ENCODE data around the gene NFS1.
"Not testable (repeated sequence)": the region's sequence is repeated elsewhere in the genome, so short reads cannot be mapped to it uniquely, and the experiment has no call there.

The NFS1 gene

DNA sequence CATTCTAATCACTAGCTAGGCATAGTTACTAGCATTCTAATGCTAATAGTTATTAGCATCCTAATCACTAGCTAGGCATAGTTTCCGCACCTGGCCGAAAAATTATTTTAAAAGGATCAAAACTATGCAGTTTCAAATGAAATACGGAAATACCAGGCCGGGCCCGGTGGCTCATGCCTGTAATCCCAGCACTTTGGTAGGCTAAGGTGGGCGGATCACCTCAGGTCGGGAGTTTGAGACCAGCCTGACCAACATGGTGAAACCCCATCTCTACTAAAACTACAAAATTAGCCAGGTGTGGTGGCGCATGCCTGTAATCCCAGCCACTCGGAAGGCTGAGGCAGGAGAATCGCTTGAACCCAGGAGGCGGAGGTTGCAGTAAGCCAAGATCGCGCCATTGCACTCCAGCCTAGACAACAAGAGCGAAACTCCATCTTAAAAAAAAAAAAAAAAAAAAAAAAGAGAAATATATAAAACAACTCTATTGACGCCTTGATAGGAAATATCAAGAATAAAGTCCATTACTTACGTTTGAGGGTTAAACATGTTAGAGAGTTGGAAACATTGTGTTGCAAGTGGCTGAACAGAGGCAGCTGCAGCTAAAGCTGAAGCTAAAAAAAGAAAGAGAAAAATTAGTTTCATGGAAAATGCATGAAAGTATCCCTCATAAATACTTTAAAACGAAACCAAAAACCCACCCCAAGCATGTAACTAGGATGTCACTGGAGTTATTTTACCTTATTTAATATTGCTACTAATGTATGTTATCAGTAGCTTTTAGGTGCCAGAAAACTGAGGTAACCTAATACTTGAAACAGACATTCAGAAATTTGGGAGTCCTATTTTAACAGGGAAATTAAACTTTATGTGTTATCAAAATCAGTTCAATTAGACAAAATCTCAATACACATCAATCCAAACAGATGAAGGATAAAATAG is 7.7 kb upstream of the NFS1 start:
- not testable (repeated sequence) for DNase-seq

DNA sequence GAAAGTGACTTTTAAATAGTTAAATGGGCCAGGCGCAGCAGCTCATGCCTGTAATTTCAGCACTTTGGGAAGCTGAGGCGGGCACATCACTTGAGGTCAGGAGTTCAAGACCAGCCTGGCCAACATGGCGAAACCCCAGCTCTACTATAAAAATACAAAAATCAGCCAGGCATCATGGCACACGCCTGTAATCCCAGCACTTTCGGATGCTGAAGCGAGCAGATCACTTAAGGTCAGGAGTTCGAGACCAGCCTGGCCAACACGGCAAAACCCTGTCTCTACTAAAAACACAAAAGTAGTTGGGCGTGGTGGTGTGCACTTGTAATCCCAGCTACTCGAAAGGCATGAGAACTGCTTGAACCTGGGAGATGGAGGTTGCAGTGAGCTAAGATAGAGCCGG is 6.7 kb upstream of the NFS1 start:
- DNase-seq: not testable (repeated sequence)

DNA sequence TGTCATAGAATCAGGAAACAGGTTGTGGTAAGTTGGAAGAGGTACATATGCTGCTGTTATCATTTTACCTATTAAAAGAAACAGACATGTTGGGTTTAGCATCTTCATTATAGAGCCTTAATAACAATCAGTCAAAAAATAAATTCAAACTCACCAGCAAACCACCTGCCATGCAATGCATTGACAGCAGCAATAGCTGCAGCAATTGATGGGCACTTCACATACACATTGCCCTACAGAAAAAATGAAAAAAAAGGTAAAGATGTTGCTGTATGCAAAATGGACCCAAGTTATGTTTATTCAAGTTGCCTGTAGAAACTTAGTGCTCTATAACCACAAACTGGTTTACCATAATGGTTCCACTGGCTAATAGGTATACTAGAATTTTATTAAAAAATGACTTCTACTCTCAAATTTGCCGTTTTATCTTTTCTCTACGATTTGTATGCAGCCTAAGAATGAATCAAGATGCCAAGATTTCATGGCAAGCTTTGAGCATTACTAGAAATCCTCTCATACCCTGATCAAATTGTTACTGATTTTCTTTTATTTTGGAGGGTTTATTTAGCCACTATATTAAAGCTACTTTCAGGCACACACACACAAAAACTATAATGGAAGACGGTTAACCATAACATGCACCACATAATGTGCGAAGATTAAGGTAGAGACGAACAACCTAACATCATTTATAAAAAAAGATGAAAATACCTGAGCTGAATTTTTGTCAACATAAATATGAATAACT is 5.5 kb upstream of the NFS1 start:
- no peak for DNase-seq

DNA sequence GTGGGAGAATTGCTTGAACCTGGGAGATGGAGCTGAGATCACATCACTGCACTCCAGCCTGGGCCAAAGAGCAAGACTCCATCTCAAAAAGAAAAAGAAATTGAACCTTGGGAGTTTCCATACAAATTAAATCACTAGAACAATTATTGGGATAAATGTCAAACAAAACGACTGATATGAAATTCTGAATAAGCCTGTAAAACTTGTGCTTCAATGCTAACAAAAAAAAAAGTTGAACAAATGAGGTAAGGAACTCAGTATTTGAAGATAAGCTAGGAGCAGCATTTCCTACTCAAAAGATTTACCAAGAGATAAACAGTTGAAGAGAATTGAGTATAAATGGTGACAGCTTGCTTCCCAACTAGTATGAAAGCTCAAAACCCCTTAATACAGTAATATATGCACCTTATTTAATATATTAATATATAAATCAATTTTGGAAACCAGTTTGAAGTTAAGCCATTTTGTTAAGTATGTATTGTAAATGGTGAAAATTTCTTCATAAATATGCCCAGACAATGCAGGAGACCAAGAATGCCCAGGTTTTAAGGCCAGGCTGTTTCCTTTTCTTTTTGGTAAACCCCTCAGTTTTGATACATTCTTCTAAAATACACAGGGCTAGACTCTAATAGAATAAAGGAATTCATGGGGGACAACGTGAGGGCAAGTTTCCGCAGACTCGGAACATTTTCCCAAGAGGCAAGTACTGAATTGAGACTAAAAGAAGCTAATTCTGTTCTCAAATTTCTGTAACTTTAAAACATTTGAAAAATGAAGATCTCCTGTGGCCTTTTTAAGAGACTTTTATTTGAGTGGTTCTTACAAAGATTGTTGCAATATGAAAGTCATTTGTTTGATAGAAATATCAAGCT is 3.9 kb upstream of the NFS1 start:
- no peak for DNase-seq

DNA sequence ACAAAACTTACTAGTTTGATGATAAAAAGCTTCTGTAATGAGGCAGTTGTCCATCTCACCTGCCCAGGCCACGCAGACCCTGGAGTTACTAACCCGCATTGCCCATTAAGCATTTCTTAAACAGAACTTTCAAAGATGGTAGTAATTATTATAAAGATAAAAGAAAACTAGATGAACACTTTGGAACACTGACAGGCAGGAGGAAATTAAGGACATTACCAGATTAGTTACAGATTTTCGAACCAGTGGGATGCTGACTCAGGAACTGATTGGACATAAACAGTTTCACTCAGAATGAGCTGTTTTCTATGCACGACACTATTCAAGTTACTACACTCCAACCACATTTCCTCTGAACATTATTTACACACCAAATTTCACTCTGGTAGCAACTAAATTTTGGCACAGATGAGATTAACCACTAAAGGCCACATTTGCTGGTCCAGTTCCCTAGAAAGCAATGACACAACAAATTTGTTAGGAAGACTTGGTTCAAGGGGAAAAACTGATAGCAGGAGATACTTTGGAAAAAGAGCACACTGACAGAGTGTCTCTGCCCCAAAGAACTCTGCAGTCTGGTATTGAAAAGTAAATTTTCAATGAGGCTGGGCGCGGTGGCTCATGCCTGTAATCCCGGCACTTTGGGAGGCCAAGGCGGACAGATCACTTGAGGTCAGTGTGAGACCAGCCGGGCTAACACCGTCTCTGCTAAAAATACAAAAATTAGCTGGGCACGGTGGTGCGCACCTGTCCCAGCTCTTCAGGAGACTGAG is 3.1 kb upstream of the NFS1 start:
- no peak for DNase-seq

DNA sequence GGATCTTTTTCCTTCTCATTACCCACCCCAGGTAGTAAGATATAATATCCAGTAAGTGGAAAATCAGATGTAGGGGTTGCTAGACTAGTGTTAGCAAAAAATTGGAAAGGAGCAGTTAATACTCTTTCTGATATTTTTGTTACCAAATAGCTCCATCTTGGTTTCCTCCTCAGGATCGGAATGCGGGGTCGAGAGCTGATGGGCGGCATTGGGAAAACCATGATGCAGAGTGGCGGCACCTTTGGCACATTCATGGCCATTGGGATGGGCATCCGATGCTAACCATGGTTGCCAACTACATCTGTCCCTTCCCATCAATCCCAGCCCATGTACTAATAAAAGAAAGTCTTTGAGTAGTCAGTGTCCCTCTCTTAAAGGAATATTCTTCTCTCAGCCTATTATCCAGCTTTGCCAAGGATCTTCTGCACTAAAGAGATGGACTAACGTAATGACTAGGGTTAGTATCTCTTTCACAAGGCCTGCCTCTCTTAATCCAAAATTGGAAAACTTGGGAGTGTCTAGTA is 1.5 kb upstream of the NFS1 start:
- no peak for DNase-seq

DNA sequence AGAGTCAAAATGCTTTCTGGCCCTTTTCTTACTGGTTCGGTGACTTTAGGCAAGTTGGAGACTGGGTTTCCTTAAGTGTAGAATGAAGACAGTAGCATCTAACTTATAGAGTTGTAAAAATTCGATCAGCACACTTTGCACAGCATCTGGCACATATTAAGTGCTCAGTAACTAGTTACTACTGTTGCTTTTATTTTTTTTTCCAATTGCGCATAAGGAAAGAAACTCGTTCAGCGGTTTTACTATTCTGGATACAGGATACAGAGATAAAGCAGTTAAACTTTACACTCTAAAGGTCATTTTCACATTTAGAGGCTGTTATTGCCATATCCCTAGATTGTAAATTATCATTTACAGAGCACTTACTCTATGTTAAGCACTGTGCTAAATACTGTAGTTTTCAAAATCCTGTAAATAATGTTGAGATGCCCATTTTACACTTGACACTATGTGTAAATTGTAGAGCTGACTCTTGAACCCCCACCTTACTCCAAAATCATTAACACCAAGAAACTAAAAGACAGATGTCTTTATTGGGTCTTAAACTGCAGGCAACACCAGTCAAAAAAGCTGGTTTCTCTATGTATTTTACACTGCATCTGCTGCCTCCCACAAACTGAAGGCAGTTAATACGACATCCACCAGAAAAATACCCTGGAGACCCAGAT is 939 bp upstream of the NFS1 start:
- DNase-seq: no peak

DNA sequence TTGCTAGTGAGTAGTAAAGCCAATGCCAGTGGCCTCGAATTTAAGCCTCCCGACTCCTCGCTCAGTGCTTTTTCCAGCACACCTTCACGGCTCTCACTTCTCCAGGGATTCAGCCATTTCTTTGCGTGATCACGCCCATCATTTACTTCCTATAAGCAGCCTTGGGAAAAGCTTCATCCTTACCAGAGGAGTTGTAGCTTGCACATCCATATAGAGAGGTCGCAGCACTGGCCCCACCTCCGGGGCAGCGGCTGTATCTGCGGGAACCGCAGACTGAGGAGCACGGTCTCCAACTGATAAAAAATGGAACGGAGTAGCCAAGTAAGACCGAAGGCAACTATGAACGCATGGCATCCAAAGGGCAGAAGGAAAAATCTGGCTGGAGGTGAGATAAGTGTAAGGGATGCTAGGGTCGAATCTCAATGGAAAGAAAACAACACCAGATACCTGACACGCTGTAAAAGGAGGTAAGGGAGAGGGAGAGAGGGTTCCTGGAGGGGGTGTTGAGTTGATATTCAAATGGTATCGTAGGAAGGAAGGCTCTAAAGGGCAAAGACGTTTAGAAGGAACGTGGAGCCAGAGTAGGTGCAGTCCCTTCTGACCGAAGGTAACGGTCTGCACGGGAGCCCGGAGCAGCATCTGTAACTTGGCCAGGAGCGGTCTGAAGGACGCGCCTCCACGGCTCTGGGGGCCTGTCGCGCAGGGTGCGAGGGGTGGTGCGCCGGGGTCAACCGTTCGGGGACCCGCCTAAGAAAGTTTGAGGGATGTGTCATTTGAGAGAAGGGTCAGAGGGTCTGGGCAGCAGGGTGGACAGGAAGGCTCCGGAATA is 640 bp downstream of the NFS1 start:
- DNase-seq: no peak

DNA sequence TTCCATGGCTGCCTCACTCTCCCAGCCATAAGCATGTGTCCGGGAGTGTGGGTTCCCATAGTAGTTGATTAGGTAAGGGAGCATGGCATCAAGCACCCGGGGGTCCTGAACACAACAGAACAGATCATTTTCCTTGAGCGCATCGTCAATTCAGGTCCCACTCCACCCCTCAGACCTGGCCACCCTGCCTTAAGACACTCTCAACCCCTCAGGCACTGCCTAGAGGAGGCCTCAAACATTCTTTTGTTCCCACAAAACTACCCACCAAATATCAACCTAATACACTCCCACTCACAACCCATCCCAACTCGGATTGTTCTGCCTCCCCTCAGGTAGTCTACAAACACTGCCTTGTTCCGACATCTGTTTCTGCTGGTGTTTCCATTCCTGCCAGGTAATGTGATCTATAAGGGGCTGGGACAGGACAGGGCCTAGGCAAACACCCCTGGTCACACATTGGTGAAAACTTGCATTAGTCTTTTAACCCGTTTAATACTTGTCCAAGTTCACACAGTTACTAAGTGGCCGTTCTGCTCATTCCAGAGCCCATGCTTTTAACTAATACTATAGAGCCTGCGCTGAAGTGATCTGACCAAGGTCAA is 1.4 kb downstream of the NFS1 start:
- DNase-seq: no peak

DNA sequence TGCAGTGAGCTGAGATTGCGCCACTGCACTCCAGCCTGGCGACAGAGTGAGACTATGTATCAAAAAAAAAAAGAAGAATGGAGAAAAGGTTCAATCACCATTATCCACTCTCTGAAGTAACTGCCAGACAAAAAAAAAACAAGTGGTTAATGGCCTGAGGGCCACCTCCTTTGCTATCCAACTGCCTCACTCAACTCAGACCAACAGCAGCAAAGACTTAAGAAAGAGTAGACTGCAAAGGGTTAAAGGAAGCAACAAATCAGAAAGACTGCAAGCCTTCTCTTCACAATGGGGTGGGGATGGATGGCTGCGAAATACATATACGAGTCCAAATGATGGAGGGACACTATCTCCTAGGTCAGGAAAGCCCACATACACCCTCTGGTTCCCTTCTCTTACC is 3.2 kb downstream of the NFS1 start:
- DNase-seq: no peak

DNA sequence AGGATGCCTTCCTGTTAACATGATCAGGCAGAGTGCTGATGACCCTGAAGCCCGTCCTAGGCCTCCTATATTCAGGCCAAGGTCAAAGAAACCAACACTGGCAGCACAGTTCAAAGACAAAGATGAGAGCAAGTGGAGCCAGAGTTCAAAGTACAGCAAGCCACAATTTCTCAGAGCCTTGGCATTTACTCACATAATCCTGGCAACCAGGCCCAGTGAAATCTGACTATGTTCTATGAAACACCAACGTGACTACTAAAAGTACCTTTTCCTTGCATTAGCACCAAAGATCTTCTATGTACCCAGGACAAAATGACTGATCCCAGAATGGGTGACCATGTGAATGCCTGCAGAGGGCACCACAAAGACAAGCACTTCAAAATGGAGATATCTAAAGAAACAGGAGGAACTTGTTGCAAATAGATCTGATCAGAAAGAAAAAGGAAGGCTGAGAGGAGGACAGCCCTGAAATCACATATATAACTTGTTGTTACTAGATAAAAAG is 3.9 kb downstream of the NFS1 start:
- no peak for DNase-seq

DNA sequence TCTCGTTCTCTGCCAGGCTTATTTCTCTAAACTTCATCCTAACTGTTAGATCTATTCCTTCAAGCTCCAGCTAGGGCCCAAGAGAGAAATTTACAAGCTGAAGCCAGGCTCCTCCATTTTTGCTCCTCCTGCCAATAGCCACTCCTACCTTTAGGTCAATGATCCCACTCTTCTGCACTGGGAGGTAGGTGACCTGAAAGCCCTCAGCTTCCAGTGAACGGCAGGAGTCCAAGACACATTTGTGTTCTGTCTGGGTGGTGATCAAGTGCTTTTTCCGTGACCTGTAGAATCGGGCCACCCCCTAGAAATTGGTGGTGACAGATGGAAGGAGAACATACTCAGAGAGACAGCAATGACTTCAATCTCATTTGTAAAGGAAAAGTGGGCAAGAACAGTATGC is 8.9 kb downstream of the NFS1 start:
- no peak for DNase-seq

DNA sequence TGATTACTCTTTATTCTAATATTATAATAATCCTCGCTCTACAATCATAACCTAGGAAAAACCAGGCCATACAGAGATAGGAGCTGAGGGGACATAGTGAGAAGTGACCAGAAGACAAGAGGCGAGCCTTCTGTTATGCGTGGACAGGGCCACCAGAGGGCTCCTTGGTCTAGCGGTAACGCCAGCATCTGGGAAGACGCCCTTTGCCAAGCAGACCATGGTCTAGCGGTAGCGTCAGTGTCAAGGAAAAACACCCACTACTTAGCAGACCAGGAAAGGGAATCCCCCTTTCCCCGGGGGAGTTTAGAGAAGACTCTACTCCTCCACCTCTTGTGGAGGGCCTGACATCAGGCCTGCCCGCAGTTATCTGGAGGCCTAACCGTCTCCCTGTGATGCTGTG is 12.3 kb downstream of the NFS1 start:
- DNase-seq: not testable (repeated sequence)

DNA sequence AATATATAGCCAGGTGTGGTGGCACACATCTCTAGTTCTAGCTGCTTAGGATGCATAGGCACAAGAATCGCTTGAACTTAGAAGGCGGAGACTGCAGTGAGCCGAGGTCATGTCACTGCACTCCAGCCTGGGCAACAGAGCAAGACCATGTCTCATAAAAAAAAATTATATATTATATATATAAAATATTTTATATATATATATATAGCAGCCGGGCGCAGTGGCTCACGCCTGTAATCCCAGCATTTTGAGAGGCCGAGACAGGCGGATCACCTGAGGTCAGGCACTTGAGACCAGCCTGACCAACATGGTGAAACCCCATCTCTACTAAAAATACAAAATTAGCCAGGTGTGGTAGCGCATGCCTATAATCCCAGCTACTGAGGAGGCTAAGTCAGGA is 13.8 kb downstream of the NFS1 start:
- DNase-seq: not testable (repeated sequence)

DNA sequence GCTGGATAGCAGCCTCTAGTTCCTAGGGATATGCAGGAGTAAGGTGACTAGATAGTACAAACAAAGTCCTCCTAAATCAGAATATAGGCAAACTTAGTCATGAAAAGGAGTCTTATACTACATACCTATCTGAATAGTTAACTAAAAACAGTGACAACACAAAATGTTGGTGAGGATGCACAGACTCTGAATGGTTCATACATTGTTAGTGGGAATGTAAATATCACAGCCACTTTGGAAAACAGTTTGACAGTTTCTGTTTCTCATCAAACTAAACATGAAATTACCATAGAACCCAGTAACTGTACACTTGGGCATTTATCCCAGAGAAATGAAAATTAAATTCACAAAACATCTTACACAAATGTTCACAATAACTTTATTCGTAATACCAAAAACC is 17.2 kb downstream of the NFS1 start:
- no peak for DNase-seq

DNA sequence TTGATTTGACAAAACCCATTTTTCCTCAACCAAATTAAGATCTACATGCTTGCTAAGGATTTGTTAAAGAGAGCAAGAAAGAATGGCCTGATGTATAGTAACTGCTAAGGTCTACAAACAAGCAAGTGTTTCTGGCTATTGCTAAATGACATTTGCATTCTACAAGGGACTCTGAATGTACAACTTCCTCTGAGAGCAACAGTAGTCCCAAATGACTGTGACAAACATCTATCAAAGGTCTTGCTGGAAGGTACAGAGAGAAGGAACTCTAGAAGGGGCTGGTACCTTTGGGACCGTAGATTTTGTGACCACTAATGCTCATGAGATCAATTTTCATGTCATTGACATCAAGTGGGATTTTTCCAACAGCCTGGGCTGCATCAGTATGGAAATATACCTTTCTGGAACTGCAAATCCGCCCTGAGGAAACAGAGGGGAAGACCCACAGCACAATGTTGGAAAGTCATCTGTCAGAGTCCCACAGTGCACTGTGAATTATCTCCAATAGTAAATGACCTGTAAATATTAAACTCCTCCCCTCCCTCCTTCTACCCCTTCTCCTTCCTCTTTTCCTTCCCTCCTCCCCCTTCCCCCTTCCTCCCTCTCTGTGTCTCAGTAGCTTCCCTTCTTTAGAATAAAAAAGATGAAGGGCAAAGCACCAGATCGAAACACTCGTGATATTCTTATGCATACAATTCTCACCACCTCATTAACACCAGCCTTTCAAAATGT is 18.5 kb downstream of the NFS1 start:
- DNase-seq: no peak

DNA sequence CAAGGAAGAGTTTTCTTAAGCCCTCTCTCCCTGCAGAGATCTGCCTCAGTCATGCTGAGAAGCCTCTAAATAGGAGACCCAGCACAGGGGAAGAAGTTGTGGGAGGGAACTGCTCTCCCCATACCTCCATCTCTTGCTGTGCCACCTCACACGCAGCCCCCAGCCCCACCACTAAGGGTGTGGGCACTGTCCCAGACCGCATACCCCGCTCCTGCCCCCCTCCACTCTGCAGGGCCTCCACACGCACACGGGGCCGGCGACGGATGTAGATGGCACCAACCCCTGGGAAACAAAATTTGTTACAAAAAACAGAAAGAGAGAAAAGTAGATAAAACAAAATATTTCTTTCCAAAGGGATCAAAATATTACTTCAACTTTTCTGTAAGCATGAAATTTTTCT is 24.2 kb downstream of the NFS1 start:
- DNase-seq: no peak

DNA sequence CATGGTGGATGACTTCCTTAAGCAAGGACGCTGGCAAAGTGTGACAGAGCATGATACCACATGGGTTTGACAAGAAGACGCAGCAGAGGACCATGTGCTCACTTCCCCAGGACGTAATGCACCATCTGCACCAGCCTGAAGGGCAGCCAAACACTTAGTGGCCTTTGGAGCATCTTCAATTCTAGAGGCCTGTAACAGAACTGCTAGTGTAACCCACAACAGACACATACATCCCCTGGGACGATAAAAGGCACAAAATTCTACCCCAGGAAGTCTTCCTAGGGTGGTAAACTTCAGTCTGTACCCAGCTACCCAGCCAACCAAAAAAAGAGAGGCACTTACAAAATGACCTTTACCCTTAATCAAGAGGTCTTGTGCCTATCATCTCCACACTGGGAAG is 25.3 kb downstream of the NFS1 start:
- DNase-seq: no peak

DNA sequence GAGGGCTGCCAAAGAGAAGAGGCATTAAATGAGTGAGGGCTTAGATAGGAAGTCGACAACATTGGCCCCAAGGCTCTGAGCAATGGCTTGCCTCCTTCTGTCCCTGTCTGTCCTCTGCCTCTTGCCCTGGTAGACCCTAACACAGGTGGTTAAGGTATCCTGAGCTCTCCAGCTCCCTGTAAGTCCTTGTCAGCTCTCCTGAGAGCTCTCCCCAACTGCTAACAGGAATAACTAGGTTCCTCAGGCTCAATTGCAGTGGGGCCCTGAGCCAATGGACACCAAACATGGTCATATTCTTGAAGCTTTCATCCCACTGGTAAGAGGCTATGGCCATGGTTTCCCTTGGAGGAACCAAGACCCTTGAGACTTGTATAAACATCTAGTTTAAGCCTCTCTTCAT is 29.5 kb downstream of the NFS1 start:
- no peak for DNase-seq
